HCT116 (cell line): ENCODE measurements around the gene FMOD. TPM values are rescaled to one million over a fixed set of nuclear protein-coding genes. Genes with fewer than 3 reads are reported as not detected.

Experiments used
- ATAC-seq: fragments of 200-7000 bp; cut with Tn5 transposase; 2 replicates; pipeline ENCODE4 v1.9.1; 2020; ENCODE audit warnings: mild to moderate bottlenecking, moderate library complexity
- BruUV-seq: library from RNA; stranded (reverse); fragments of 400-500 nt; replicated peaks from 2 replicates; lab custom pipeline; 2021; lab: Mats Ljungman, UMichigan
- CTCF ChIA-PET: fragments of 300-600 bp; sonication (Branson Sonifier 250); formaldehyde crosslinking; loops from one replicate; lab custom pipeline; 2021; ENCODE audit warnings: antibody characterized with exemption; lab: Charles Lee
- POLR2A ChIA-PET: fragments of 300-600, 350-600 bp; sonication (Branson Sonifier 250); formaldehyde crosslinking; loops from one replicate; lab custom pipeline; 2021; ENCODE audit warnings: antibody characterized with exemption; lab: Charles Lee
- RAD21 ChIA-PET, 2 experiments: fragments of 300-600 bp; sonication (Branson Sonifier 250); formaldehyde crosslinking; loops; one replicate each; lab custom pipeline; 2023; ENCODE audit warnings: low total read pairs in 2 of 2; ENCODE audit not compliant: uncharacterized antibody in 2 of 2, unreplicated experiment in 2 of 2, low non-redundant PET in 1 of 2; lab: Charles Lee
- DNase-seq: peaks from one replicate; pipeline ENCODE4 v3.0.0-alpha.2; 2010; ENCODE audit warnings: low read depth, low spot score
- H2AFZ ChIP-seq: fragments of 200-600 bp; shearing (Covaris generic), sonication (generic); 2 replicates; pipeline ENCODE4 v1.6.1; 2017; ENCODE audit warnings: low read depth, mixed run types, mixed read lengths, antibody characterized with exemption, low read length; ENCODE audit not compliant: poor library complexity, severe bottlenecking
- H3K27ac ChIP-seq: 2 replicates; pipeline ENCODE4 v1.5.1; 2012; ENCODE audit warnings: low read depth, low read length
- H3K27me3 ChIP-seq: fragments of 200-600 bp; sonication (generic); 2 replicates; pipeline ENCODE4 v1.6.1; 2016; ENCODE audit warnings: mixed run types, low read length, mixed read lengths; ENCODE audit not compliant: insufficient read depth
- H3K36me3 ChIP-seq, 2 experiments: fragments of 200-500 bp in 1 of 2; fragments of 200-600 bp in 1 of 2; sonication (Bioruptor generic) in 1 of 2; sonication (generic) in 1 of 2; 2 replicates each; pipeline versions ENCODE4 v1.5.1 to v1.6.1; 2014 to 2016; ENCODE audit warnings: low read length in 2 of 2, inconsistent platforms in 1 of 2, mixed read lengths in 1 of 2, mixed run types in 1 of 2; ENCODE audit not compliant: insufficient read depth in 2 of 2, control insufficient read depth in 1 of 2
- H3K4me1 ChIP-seq, 2 experiments: fragments of 200-600 bp in 1 of 2; sonication (generic) in 1 of 2; 2 replicates each; pipeline versions ENCODE4 v1.5.1 to v1.6.1; 2012 to 2017; ENCODE audit warnings: low read length in 2 of 2, inconsistent platforms in 1 of 2, mild to moderate bottlenecking in 1 of 2, mixed read lengths in 1 of 2, mixed run types in 1 of 2, moderate library complexity in 1 of 2; ENCODE audit not compliant: insufficient read depth in 2 of 2, control insufficient read depth in 1 of 2
- H3K4me2 ChIP-seq: fragments of 200-600 bp; sonication (generic); 2 replicates; pipeline ENCODE4 v1.6.1; 2017; ENCODE audit warnings: mixed run types, low read length, mixed read lengths
- H3K4me3 ChIP-seq, 2 experiments: fragments of 200-600 bp in 1 of 2; sonication (generic) in 1 of 2; replicated peaks in 1 of 2; 2 replicates each; pipeline ENCODE4 v1.5.1; 2011 to 2016; ENCODE audit warnings: low read length in 2 of 2, control low read depth in 1 of 2, low read depth in 1 of 2, mild to moderate bottlenecking in 1 of 2, mixed read lengths in 1 of 2, mixed run types in 1 of 2
- H3K79me2 ChIP-seq: fragments of 200-600 bp; sonication (generic); 2 replicates; pipeline ENCODE4 v1.6.1; 2017; ENCODE audit warnings: mild to moderate bottlenecking, mixed run types, low read length, moderate library complexity, mixed read lengths; ENCODE audit not compliant: insufficient read depth
- H3K9ac ChIP-seq: fragments of 200-600 bp; sonication (generic); 2 replicates; pipeline ENCODE4 v1.6.1; 2016; ENCODE audit warnings: low read length, mixed read lengths
- H3K9me2 ChIP-seq: fragments of 200-600 bp; sonication (generic), shearing (Covaris generic); 2 replicates; pipeline ENCODE4 v1.6.1; 2017; ENCODE audit warnings: mixed run types, mild to moderate bottlenecking, moderate library complexity; ENCODE audit not compliant: insufficient read depth
- H3K9me3 ChIP-seq, 2 experiments: fragments of 200-500 bp in 1 of 2; fragments of 200-600 bp in 1 of 2; sonication (Bioruptor generic) in 1 of 2; sonication (generic) in 1 of 2; 2 replicates each; pipeline ENCODE4 v1.6.1; 2014 to 2017; ENCODE audit warnings: low read length in 2 of 2, mixed read lengths in 2 of 2, inconsistent platforms in 1 of 2, low read depth in 1 of 2, mild to moderate bottlenecking in 1 of 2, mixed run types in 1 of 2, moderate library complexity in 1 of 2; ENCODE audit not compliant: control insufficient read depth in 1 of 2, insufficient read depth in 1 of 2
- H4K20me1 ChIP-seq: fragments of 200-600 bp; sonication (generic), shearing (Covaris generic); 2 replicates; pipeline ENCODE4 v1.6.1; 2017; ENCODE audit warnings: mixed run types, mild to moderate bottlenecking, moderate library complexity; ENCODE audit not compliant: insufficient read depth
- ATF3 ChIP-seq: IDR thresholded peaks from 2 replicates; pipeline ENCODE4 v1.6.1; 2012
- CTCF ChIP-seq, 3 experiments: fragments of 200-600 bp in 1 of 3; sonication (generic) in 1 of 3; IDR thresholded peaks in 2 of 3; conservative IDR thresholded peaks in 1 of 3; 2 replicates each; pipeline ENCODE4 v1.5.1; 2012 to 2017; ENCODE audit warnings: low read depth in 2 of 3, low read length in 2 of 3, antibody characterized with exemption in 1 of 3, borderline replicate concordance in 1 of 3, control low read depth in 1 of 3, mild to moderate bottlenecking in 1 of 3, mixed read lengths in 1 of 3, mixed run types in 1 of 3, moderate library complexity in 1 of 3; ENCODE audit not compliant: insufficient read depth in 1 of 3
- EGR1 ChIP-seq: IDR thresholded peaks from 2 replicates; pipeline ENCODE4 v1.6.1; 2012; ENCODE audit warnings: low read depth
- MAX ChIP-seq: IDR thresholded peaks from 2 replicates; pipeline ENCODE4 v1.6.1; 2012
- SIN3A ChIP-seq: IDR thresholded peaks from 2 replicates; pipeline ENCODE4 v1.6.1; 2012; ENCODE audit warnings: low read depth
- YY1 ChIP-seq: IDR thresholded peaks from 2 replicates; pipeline ENCODE4 v1.6.1; 2011; ENCODE audit warnings: low read length, low read depth, moderate library complexity, mild to moderate bottlenecking; ENCODE audit not compliant: insufficient replicate concordance; ENCODE audit errors: extremely low read depth
- intact Hi-C: fragments of 100-400 bp; cut with micrococcal nuclease; formaldehyde crosslinking; loops from 2 replicates; pipeline ENCODE4 v1.10.0; 2022
- total RNA-seq: library from RNA; stranded (reverse); gene quantifications from one replicate; pipeline ENCODE4 v1.2.1, GENCODE V29; 2021; ENCODE audit not compliant: unreplicated experiment

FMOD gene
- total RNA-seq, 1 experiment from 2014 or later = not detected

- CTCF ChIA-PET = interaction anchor here (2.5 to 2.6 kb wide), 2 partner anchors 34 to 40 kb away, joined by 8 to 10 read pairs; no protein-coding TSS in a partner anchor
- H3K9me3 ChIP-seq = no peaks in the 10 kb centered on the region
- H3K9ac ChIP-seq = peak overlapping the region; percentile 91; the same call in 1 of the 2 replicates
- H3K36me3 ChIP-seq = peaks cover 0 to 9% of the 10 kb centered on the region in 2 experiments; a peak in 2 of 4 replicates
- no peaks in the 10 kb centered on the region for H4K20me1 ChIP-seq
- peaks cover 12 to 29% of the 10 kb centered on the region in 2 experiments; a peak in 3 of 4 replicates for H3K4me1 ChIP-seq
- intact Hi-C loops = no loop called here
- H3K27ac ChIP-seq = peak overlapping the region; percentile 89
- no peak for ATAC-seq
- TF ChIP-seq ATF3 (no peak), MAX (no peak), YY1 (no peak), EGR1 (no peak), SIN3A (no peak), CTCF (IDR thresholded peaks at IDR 0.05 in 2 of 3, conservative IDR thresholded peaks at IDR 0.05 in 1 of 3; ENCODE audit: borderline replicate concordance in 1 of 3, insufficient read depth in 1 of 3, low read depth in 2 of 3, low read length in 2 of 3) (no peak)
- TF ChIP-seq, all 23 proteins: peak for 0
- DNase-seq = no peak
- H3K4me2 ChIP-seq = peak overlapping the region; percentile 75
- peaks cover 25% of the 10 kb centered on the region; the same call in 1 of the 2 replicates for H3K79me2 ChIP-seq
- no TSS peak for BruUV-seq
- RAD21 ChIA-PET = no interaction called here
- POLR2A ChIA-PET = interaction anchor here (0.7 to 2.8 kb wide), 7 partner anchors 10 to 171 kb away, joined by 3 to 15 read pairs (median 7); no protein-coding TSS in a partner anchor
- H3K4me3 ChIP-seq = peak overlapping the region; percentile 9 to 97; a peak in 2 of 4 replicates
- no peaks in the 10 kb centered on the region for H3K27me3 ChIP-seq
- H3K9me2 ChIP-seq = no peaks in the 10 kb centered on the region
- no peak overlapping the region for H2AFZ ChIP-seq
Measured at GRCh38 chr1:203306965-203307541, 43.9 kb downstream of the FMOD start.
